Neural progenitor cell (in vitro differentiated cells): ENCODE data around the gene PPIC. TPM values are rescaled to one million over a fixed set of nuclear protein-coding genes. Genes with fewer than 3 reads are reported as not detected.

Source experiments
- DNase-seq: peaks from one replicate; pipeline ENCODE4 v3.0.0-alpha.2; 2016; ENCODE audit warnings: low spot score
- H2AFZ ChIP-seq: fragments of 200-600 bp; sonication (generic); replicated peaks from 2 replicates; pipeline ENCODE4 v1.6.1; 2016; ENCODE audit warnings: antibody characterized with exemption
- H3F3A ChIP-seq: fragments of 200-600 bp; sonication (generic); 2 replicates; pipeline ENCODE4 v1.6.1; 2016; ENCODE audit warnings: antibody characterized with exemption, low read depth
- H3K27ac ChIP-seq: fragments of 200-600 bp; sonication (generic); 2 replicates; pipeline ENCODE4 v1.5.1; 2016; ENCODE audit warnings: mild to moderate bottlenecking
- H3K27me3 ChIP-seq: fragments of 200-600 bp; sonication (generic); 2 replicates; pipeline ENCODE4 v1.6.1; 2016; ENCODE audit warnings: mild to moderate bottlenecking, moderate library complexity
- H3K36me3 ChIP-seq: fragments of 200-600 bp; sonication (generic); 2 replicates; pipeline ENCODE4 v1.5.1; 2016
- H3K4me1 ChIP-seq: fragments of 200-600 bp; sonication (generic); 2 replicates; pipeline ENCODE4 v1.6.1; 2016; ENCODE audit warnings: mixed run types
- H3K4me2 ChIP-seq: fragments of 200-600 bp; sonication (generic); 2 replicates; pipeline ENCODE4 v1.6.1; 2016
- H3K4me3 ChIP-seq: fragments of 200-600 bp; sonication (generic); 2 replicates; pipeline ENCODE4 v1.5.1; 2016
- H3K79me2 ChIP-seq: fragments of 200-600 bp; sonication (generic); 2 replicates; pipeline ENCODE4 v1.6.1; 2016; ENCODE audit warnings: low read depth
- H3K9ac ChIP-seq: fragments of 200-600 bp; sonication (generic); 2 replicates; pipeline ENCODE4 v1.6.1; 2016
- H3K9me3 ChIP-seq: fragments of 200-600 bp; sonication (generic); 2 replicates; pipeline ENCODE4 v1.5.1; 2016; ENCODE audit warnings: low read depth
- H4K20me1 ChIP-seq: fragments of 200-600 bp; sonication (generic); 2 replicates; pipeline ENCODE4 v1.6.1; 2016; ENCODE audit warnings: low read depth
- H3K27ac Mint-ChIP-seq: 3 replicates; pipeline ENCODE4 v1.8.0; 2021; ENCODE audit warnings: mixed read lengths
- H3K27me3 Mint-ChIP-seq: 2 replicates; pipeline ENCODE4 v1.8.0; 2022; ENCODE audit warnings: low read depth, mild to moderate bottlenecking, inconsistent platforms, moderate library complexity, mixed read lengths; ENCODE audit not compliant: insufficient read depth
- H3K36me3 Mint-ChIP-seq: 3 replicates; pipeline ENCODE4 v1.8.0; 2021; ENCODE audit warnings: mixed read lengths
- H3K4me1 Mint-ChIP-seq: 3 replicates; pipeline ENCODE4 v1.8.0; 2021; ENCODE audit warnings: mixed read lengths
- H3K4me3 Mint-ChIP-seq: 3 replicates; pipeline ENCODE4 v1.8.0; 2021; ENCODE audit warnings: mild to moderate bottlenecking, moderate library complexity, mixed read lengths
- H3K9me3 Mint-ChIP-seq: 3 replicates; pipeline ENCODE4 v1.8.0; 2020; ENCODE audit warnings: mixed read lengths
- EZH2 ChIP-seq: fragments of 200-600 bp; sonication (generic); IDR thresholded peaks from 2 replicates; pipeline ENCODE4 v1.6.1; 2017; ENCODE audit warnings: antibody characterized with exemption, mild to moderate bottlenecking, moderate library complexity
- EZH2phosphoT487 ChIP-seq: fragments of 200-600 bp; sonication (generic); IDR thresholded peaks from 2 replicates; pipeline ENCODE4 v1.6.1; 2017; ENCODE audit warnings: antibody characterized with exemption
- total RNA-seq: library from RNA; depleted of rRNA; stranded (reverse); fragments of >200 nt; gene quantifications from 2 replicates; pipeline ENCODE4 v1.2.3, GENCODE V29; 2015; ENCODE audit warnings: low replicate concordance
- TF ChIP-seq, protein P1 (sequence below): fragments of 200-600 bp; sonication (generic); IDR thresholded peaks from 2 replicates; pipeline ENCODE4 v1.5.1; 2017; ENCODE audit warnings: antibody characterized with exemption, mild to moderate bottlenecking

PPIC gene
- total RNA-seq, 1 donor from 2014 or later, result not detected

DNA sequence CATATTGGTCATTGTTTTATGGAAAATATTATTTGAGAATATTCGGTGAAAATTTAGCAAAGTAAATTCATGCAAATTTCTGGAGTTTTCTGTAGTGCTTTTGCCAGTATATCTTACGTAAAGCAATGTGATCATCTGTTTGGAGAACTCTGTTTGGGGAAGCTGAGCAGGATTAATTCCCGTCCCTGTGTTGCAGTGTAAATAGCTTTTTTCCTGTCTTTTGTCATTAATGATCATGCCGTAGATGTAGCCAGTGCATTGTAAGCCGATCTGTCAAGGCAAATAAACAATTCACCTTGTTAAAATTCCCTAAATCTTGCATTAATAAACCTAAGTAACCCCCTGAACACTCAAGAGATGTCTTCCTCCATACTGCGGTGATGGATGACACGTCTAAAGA, 39.2 kb downstream of the PPIC start:
- Histone ChIP-seq H3K27ac (no peak overlapping the region), H2AFZ (peak overlapping the region; percentile 76), H3F3A (no peaks in the 10 kb centered on the region), H3K9ac (no peak overlapping the region), H3K9me3 (no peaks in the 10 kb centered on the region), H3K4me1 (peaks cover 9% of the 10 kb centered on the region), H4K20me1 (no peaks in the 10 kb centered on the region), H3K4me3 (no peak overlapping the region), H3K36me3 (no peaks in the 10 kb centered on the region), H3K4me2 (no peak overlapping the region), H3K27me3 (no peaks in the 10 kb centered on the region), H3K79me2 (no peaks in the 10 kb centered on the region)
- H3K4me1 Mint-ChIP-seq, result peaks cover 2% of the 10 kb centered on the region
- TF ChIP-seq EZH2, result no peak
- TF ChIP-seq, protein P1, sequence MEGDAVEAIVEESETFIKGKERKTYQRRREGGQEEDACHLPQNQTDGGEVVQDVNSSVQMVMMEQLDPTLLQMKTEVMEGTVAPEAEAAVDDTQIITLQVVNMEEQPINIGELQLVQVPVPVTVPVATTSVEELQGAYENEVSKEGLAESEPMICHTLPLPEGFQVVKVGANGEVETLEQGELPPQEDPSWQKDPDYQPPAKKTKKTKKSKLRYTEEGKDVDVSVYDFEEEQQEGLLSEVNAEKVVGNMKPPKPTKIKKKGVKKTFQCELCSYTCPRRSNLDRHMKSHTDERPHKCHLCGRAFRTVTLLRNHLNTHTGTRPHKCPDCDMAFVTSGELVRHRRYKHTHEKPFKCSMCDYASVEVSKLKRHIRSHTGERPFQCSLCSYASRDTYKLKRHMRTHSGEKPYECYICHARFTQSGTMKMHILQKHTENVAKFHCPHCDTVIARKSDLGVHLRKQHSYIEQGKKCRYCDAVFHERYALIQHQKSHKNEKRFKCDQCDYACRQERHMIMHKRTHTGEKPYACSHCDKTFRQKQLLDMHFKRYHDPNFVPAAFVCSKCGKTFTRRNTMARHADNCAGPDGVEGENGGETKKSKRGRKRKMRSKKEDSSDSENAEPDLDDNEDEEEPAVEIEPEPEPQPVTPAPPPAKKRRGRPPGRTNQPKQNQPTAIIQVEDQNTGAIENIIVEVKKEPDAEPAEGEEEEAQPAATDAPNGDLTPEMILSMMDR, result no peak
- TF ChIP-seq EZH2phosphoT487, result no peak
- no peaks in the 10 kb centered on the region for H3K36me3 Mint-ChIP-seq
- H3K27ac Mint-ChIP-seq, result no peak overlapping the region
- peak; percentile 13 for DNase-seq
- no peak overlapping the region for H3K4me3 Mint-ChIP-seq
- H3K27me3 Mint-ChIP-seq, result no peaks in the 10 kb centered on the region
- no peaks in the 10 kb centered on the region for H3K9me3 Mint-ChIP-seq

DNA sequence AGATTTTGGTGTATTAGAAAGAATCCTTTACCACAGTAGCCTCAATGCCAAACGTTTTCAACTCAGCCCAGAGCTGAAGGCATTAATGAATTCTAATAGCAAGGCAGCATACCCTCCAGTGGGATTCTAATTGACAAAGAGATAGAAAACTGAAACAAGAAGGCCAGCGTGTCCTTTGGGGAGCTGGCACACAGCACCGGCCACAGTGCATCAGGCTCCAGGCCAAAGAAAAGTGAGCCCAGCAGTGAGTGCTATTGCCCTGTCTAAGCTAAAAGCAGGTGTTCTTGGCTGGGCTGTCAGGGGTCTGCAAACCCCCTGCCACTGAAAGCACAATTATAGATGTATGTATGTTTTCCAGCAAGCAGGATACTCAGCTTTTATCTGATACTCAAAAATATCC, 40.4 kb downstream of the PPIC start:
- no peak overlapping the region for H3K4me3 Mint-ChIP-seq
- TF ChIP-seq, protein P1, result no peak
- TF ChIP-seq EZH2phosphoT487 (no peak), EZH2 (no peak)
- no peaks in the 10 kb centered on the region for H3K27me3 ChIP-seq
- no peaks in the 10 kb centered on the region for H3K36me3 ChIP-seq
- no peaks in the 10 kb centered on the region for H3K36me3 Mint-ChIP-seq
- H3K4me2 ChIP-seq, result no peak overlapping the region
- no peaks in the 10 kb centered on the region for H3K79me2 ChIP-seq
- H3K4me3 ChIP-seq, result no peak overlapping the region
- H3F3A ChIP-seq, result no peaks in the 10 kb centered on the region
- H4K20me1 ChIP-seq, result no peaks in the 10 kb centered on the region
- no peak overlapping the region for H3K27ac ChIP-seq
- no peak overlapping the region for H3K9ac ChIP-seq
- H3K4me1 Mint-ChIP-seq, result peaks cover 2% of the 10 kb centered on the region
- no peak overlapping the region for H3K27ac Mint-ChIP-seq
- DNase-seq, result no peak
- H3K4me1 ChIP-seq, result peaks cover 9% of the 10 kb centered on the region
- no peaks in the 10 kb centered on the region for H3K9me3 ChIP-seq
- no peak overlapping the region for H2AFZ ChIP-seq
- no peaks in the 10 kb centered on the region for H3K27me3 Mint-ChIP-seq
- H3K9me3 Mint-ChIP-seq, result no peaks in the 10 kb centered on the region

DNA sequence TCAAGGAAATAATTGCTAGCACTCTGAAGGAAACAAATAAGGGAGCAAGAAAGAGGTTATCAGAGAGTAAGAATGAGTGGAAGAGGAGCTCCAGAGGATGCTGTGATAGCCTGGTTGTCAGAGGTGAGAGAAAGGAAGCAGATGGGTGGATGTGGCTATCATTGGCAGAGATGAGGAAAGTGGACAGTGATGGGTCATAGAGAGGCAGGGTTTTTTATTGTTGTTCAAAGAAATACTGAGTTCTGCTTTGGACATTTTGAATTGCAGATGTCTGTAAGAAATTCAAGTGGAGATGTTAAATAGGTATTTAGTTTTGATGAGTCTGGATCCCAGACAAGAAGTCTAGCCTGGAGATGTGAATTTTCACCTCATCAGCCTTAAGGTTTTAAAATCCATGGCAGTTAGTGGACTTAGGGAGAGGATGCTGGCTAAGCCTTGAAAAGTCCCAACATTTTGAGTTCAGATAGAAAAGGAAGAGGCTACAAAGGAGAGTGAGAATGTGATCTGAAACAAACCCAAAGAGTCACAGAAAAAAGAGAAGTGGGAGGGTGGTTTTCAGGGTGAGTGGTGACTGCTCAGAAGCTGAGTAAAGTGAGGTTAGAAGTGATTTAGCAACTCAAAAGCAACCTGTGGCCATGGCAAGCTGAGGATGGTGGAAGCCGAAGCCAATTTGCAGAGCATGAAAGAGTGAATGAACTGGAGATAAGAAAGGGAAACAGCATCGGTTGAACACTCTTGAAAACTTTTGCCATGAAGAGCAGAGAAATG, 50.4 kb downstream of the PPIC start:
- Mint-ChIP-seq H3K4me3 (no peak overlapping the region), H3K36me3 (no peaks in the 10 kb centered on the region), H3K9me3 (no peaks in the 10 kb centered on the region), H3K4me1 (no peaks in the 10 kb centered on the region), H3K27me3 (no peaks in the 10 kb centered on the region), H3K27ac (no peak overlapping the region)
- Histone ChIP-seq H3K9ac (no peak overlapping the region), H3K4me1 (no peaks in the 10 kb centered on the region), H2AFZ (no peak overlapping the region), H3K9me3 (no peaks in the 10 kb centered on the region), H3K36me3 (no peaks in the 10 kb centered on the region), H3K4me2 (no peak overlapping the region), H4K20me1 (no peaks in the 10 kb centered on the region), H3K4me3 (no peak overlapping the region), H3F3A (no peaks in the 10 kb centered on the region), H3K79me2 (no peaks in the 10 kb centered on the region), H3K27me3 (no peaks in the 10 kb centered on the region), H3K27ac (no peak overlapping the region)
- DNase-seq, result no peak
- TF ChIP-seq EZH2 (no peak), EZH2phosphoT487 (no peak)
- TF ChIP-seq, protein P1, result no peak
